Embryonic facial prominence (tissue), 1 donor: Measurements from ENCODE around the gene MARCHF2.

Source experiments
- DNase-seq: peaks from one replicate; pipeline ENCODE4 v3.0.0-alpha.2; 2016; ENCODE audit errors: extremely low spot score

MARCHF2 gene

GRCh38 chr19:8453616-8454015 is 40.5 kb downstream of the MARCHF2 start:
- no peak for DNase-seq

DNA sequence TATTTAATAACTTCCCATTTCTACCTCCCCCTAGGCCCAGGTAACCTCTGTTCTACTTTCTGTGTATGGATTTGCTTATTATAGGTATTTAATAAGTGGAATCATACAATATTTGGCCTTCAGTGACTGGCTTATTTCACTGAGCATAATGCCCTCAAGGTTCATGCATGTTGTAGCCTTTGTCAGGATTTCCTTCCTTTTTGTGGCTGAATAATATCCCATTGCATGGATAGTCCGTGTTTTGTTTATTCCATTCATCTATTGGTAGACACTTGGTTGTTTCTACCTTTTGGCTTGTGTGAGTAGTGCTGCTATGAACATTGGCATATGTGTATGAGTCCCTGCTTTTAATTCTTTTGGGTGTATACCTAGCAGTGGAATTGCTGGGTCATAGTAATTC is 41.1 kb downstream of the MARCHF2 start:
- no peak for DNase-seq

DNA sequence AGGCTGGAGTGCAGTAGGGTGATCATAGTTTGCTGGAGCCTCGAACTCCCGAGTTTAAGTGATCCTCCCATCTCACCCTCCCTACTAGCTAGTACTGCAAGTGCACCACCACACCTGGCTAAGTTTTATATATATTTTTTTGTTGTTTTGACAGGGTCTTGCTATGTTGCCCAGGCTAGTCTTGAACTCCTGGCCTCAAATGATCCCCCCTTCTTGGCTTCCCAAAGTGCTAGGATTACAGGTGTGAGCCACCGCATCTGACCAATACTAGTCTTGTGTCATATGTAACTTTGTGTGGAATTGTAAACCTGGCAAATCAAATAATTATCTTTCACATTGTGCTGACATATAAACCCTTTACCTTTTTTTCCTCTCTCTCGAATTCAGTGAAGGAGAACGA is 41.9 kb downstream of the MARCHF2 start:
- DNase-seq = no peak

DNA sequence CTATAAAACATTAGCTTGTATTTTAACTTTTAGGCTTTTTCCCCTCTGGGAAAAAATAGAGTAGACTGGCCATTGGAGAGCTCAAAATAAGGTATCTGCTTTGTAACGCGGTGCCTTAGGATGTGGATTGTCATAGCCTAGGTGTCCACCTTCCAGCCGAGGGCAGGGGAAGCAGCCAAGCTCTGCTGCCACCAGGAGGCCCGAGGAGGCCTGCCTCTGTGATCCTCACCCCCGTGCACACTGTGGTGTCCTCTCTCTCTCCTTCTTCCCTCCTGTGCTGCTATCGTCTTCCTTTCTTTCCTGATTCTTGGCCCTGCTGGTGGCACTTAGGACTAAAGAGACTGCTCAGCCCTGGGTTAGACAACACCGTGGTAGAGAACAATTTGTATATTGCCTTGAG is 43.0 kb downstream of the MARCHF2 start:
- no peak for DNase-seq

GRCh38 chr19:8457209-8457608 is 44.1 kb downstream of the MARCHF2 start:
- no peak for DNase-seq

DNA sequence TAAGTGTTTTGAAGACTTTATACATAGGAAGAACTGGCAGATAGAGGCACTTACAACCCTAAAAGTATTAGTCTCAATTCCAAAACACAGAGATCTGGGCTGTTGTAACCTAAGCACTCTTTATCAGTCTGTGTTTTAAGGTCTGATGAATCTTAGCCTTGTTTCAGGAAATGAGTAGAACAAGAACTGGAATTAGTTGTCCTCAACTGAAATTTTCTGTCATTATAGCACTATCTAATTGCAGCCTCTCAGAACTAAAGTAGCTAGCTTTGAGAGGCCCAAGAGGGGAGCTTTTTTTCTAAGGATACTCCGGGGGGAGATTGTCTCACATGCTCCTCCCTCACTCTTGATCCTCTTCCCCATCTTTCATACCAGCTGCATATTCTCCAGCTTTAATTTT is 44.7 kb downstream of the MARCHF2 start:
- DNase-seq = no peak

- no peak for DNase-seq
Observed at GRCh38 chr19:8458380-8458779, 45.3 kb downstream of the MARCHF2 start.

DNA sequence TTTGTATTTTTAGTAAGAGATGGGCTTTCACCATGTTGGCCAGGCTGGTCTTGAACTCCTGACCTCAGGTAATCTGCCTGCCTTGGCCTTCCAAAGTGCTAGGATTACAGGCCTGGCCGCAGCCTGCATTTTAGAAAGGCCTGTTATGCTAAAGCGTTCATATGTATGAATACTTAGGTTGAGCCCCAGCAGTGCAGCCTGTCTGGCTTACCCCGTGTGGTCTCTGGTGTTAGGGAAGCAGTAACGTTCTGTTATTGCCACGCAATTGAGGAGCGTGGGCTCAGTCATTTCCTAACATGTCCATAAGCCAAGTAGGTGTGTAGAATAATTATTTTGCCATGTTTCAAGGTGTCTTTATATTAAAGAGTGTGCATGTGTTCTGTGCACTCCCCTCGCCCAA is 46.0 kb downstream of the MARCHF2 start:
- DNase-seq = no peak

- DNase-seq = no peak
Observed at GRCh38 chr19:8459520-8460270, 46.6 kb downstream of the MARCHF2 start.

GRCh38 chr19:8460516-8461298 is 47.6 kb downstream of the MARCHF2 start:
- DNase-seq = no peak

GRCh38 chr19:8461376-8461775 is 48.3 kb downstream of the MARCHF2 start:
- no peak for DNase-seq

- no peak for DNase-seq
Observed at GRCh38 chr19:8461891-8462290, 48.8 kb downstream of the MARCHF2 start.

GRCh38 chr19:8462571-8462970 is 49.5 kb downstream of the MARCHF2 start:
- no peak for DNase-seq

- no peak for DNase-seq
Observed at GRCh38 chr19:8463365-8463764, 50.3 kb downstream of the MARCHF2 start.

- no peak for DNase-seq
Observed at GRCh38 chr19:8466018-8466417, 52.9 kb downstream of the MARCHF2 start.

DNA sequence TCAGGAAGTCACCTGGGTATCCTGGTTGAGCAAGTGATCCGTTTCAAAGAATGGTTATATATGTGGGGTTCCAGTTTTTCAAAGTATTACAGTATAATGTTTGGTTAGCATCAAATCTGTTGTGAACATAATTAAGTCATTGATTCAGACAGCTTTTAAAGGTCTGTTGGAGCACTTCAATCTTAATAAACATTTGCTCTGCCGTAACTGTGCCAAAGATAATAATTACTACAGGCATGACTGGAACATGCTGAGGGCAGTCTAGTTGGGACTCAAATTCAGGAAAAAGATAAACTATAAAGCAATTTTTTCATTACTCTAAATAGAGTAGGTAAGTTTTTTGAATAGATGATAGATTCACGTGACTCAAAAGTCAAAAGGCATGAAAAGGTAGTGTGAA is 55.0 kb downstream of the MARCHF2 start:
- DNase-seq = no peak

- no peak for DNase-seq
Observed at GRCh38 chr19:8468761-8469373, 55.8 kb downstream of the MARCHF2 start.

DNA sequence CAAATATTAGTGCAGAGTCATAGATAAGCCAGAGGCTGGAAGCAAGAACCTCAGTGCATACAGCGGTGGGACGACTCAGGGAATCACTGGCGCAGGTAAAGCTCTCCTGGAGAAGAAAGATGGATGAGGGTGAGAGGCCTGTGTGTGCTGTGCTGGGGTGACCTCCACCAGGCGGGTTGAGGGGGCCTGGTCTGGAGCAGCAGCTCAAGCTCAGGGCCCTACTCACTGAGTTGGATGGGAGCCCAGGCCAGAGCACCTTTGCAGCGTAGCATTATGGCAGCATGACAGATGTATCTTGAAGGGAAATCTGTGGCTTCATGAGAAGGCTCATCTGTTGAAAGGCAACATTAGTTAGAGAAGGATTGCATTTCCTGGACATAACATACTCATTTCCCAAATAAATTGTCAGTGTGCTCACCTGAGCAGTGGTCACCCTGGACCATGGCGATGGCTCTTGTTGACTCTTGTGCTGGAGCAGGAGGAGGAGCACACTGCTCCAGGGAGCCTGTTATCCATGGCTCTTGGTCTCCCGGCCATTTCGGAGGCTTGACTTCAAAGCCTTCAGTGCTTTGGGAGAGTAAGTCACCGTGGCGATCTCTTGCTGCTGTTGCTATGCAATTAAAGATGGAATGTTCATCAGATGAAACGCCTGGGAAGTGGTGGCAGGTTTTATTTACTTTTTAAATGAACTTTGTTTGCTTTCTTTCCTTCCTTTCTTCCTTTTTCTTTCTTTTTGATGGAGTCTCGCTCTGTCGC is 56.7 kb downstream of the MARCHF2 start:
- no peak for DNase-seq

DNA sequence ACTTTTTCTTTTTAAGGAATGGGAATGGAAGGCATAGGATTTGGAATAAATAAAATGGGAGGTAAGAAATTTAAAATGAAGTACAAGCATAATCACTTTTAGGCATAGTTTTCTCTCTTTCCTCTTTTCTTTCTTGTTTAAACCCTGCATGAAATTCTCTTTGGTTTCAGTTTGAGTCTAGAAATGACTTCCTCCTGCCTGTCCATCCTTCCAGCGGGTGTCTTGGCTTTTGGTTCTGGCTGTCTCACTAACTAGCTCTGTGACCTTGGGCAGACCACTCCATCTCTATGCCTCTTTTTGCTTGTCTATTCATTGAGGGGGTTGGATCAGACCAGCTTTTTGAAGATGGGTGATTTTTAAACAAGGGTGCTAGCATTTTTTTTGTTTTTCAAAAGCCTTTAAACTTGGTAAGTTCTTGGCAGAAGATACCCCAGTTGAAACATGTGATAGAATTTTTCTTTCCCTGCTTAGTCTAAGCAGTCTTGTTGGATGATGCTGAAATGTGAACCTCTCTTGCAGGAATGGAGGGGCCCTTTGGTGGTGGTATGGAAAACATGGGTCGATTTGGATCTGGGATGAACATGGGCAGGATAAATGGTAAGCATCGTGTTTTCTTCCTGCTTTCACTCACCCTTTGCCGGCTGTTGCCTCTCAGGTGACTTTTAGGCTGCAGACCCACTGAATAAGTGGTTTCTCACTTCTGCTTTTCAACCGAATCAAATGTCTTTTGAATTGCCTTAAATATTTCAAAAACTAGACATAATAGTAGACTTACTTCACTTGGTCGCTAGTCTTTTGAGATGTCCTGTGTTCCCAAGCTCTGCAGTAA is 60.8 kb downstream of the MARCHF2 start:
- no peak for DNase-seq

- no peak for DNase-seq
Observed at GRCh38 chr19:8475005-8475404, 61.9 kb downstream of the MARCHF2 start.

DNA sequence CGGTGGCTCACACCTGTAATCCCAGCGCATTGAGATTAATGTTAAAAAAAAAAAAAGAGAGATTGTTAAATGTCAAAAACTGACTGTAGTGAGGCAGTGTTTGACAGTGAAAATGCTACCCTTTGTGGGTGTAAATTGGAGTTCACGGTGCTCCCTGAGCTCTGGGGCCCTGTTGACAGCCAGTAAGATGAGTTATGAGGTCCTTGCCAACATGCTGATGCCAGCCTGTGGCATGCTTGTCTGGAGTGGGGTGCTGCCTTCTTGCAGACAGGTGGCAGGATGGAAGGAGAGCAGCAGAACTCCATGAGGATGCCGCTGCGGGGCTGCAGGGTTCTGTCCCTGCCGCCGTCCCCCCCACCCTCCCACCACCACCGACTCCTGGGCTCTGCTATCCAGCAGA is 63.4 kb downstream of the MARCHF2 start:
- DNase-seq = no peak
